SKM-1 treated with dmso at 0.1 percent for 144 hours (cell line): ENCODE data around the gene IL27RA.
A peak's percentile ranks its signal among the peaks of the same experiment; 100 is the strongest.
"Not testable (repeated sequence)": the region's sequence is repeated elsewhere in the genome, so short reads cannot be mapped to it uniquely, and the experiment has no call there.

Experiments
- DNase-seq: peaks from one replicate; lab custom pipeline; 2025; ENCODE audit not compliant: unreplicated experiment; lab: John Stamatoyannopoulos, UW

IL27RA gene

DNA sequence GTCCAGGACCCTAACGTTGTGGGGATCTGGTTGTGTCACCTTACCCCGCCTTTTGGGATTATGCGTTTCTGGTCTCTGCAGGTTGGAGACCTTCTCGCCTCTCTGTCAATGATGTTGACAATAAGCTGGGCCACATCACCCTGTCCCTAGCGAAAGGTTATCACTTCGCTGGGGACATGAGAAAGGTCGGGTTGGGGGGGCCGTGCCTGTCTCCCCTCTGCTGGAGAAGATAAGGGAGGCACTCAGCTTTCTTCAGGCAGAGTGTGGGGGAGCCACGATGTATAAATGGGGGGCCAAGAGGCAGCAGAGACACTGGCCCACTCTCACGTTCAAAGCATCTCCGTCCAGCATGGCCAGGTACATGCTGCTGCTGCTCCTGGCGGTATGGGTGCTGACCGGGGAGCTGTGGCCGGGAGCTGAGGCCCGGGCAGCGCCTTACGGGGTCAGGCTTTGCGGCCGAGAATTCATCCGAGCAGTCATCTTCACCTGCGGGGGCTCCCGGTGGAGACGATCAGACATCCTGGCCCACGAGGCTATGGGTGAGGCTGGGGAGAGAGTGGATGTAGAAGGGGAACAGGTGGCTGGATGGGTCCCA is 3.6 kb upstream of the IL27RA start, which contains the start of gene RLN3:
Gene RLN3 (plus strand): TSS at position 293 of the 595 bp plus-strand sequence. CDS start 57 bp downstream, at position 350.
- no peak for DNase-seq

DNA sequence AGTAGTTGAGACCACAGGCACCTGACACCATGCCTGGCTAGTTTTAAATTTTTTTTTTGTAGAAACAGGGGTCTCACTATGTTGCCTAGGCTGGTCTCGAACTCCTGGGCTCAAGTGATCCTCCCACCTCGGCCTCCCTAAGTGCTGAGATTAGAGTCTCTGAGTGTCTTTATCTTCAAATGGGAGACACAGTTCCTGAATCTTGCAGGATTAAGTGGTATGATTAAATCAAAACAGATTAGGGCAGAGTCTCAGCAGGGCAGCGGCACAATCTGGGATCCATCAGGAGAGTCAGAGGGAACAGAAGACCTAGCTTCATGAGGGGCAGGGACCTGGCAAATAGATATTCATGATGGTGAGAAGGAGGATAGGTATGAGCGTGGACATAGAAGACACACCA is 2.7 kb upstream of the IL27RA start:
- DNase-seq = no peak

DNA sequence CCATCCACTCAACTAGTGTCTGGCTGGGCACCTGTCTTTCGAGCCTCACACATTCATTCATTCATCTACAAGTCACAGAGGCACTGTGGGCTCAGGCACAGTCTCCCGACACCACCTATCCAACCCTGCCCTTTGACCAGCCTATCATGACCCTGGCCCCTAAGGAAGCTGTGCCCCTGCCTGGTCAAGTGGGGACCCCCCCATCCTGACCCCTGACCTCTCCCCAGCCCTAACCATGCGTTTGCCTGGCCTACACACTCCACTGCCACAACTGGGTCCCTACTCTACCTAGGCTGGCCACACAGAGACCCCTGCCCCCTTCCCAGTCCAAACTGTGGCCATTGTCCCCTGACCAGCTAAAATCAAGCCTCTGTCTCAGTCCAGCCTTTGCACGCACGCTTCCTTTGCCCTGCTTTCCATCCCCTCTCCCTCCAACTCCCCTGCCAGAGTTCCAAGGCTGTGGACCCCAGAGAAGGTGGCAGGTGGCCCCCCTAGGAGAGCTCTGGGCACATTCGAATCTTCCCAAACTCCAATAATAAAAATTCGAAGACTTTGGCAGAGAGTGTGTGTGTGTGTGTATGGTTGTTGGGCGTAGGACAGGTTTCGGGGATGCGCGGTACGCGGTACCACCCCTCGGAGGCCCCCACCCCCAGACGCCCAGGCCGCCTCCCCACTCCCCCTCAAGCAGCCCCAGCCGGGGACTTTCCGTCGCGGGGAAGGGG is 404 bp upstream of the IL27RA start:
- DNase-seq = no peak

- no peak for DNase-seq
Measured at GRCh38 chr19:14033946-14034345, 2.4 kb downstream of the IL27RA start.

DNA sequence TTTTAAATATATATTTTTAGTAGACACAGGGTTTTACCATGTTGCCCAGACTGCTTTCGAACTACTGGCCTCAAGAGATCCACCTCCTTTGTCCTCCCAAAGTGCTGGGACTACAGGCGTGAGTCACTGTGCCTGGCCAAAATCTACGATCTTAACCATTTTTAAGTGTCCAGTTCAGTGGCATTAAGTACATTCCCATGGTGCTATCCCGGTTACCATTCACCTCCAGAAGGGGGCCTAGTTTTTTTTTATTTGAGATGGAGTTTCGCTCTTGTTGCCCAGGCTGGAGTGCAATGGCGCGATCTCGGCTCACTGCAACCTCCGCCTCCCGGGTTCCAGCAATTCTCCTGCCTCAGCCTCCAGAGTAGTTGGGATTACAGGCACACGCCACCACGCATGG is 3.6 kb downstream of the IL27RA start:
- not testable (repeated sequence) for DNase-seq

GRCh38 chr19:14035706-14036105 is 4.1 kb downstream of the IL27RA start:
- DNase-seq = no peak

DNA sequence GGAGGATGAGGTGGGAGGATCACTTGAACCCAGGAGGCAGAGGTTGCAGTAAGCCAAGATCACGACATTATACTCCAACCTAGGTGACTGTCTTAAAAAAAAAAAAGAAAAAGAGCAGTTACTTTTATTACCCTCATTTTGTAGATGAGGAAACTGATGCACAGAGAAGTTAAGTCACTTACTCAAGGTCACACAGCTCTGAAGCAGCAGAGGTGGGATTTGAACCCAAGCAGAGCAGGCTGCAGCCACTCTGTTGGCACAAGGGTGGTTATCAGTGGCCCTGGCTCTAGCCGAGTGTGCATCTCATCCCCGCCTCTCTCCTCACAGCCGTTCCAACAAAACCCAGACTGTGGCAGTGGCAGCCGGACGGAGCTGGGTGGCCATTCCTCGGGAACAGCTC is 7.6 kb downstream of the IL27RA start:
- DNase-seq = no peak

DNA sequence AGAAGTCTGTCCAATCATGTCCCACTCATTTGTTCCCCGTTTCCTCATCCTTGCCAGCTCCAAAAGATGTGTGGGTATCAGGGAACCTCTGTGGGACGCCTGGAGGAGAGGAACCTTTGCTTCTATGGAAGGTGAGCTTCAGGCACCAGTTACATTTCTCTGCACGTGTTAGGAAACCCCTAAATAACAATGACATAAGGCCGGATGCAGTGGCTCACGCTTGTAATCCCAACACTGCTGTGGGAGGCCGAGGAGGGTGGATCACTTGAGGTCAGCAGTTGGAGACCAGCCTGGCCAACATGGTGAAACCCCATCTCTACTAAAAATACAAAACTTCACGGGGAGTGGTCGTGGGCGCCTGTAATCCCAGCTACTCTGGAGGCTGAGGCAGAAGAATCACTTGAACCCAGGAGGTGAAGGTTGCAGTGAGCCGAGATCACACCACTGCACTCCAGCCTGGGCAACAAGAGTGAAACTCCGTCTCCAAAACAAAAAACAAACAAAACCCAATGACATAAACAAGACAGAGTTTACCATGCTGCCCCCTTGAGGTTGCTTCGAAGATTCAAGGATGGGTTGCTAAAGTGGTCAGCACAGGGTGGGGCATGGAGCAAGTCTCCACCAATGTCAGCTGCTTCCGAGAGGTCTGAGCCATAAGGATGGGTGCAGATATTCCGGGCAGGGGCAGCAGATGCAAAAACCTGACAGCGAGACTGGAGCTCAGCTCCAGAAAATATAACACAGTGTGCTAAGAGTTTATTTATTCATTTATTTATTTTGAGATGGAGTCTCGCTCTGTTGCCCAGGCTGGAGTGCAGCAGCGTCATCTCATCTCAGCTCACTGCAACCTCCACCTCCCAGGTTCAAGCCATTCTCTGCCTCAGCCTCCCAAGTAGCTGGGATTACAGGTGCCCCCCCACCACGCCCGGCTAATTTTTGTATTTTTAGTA is 11.4 kb downstream of the IL27RA start:
- DNase-seq = not testable (repeated sequence)

GRCh38 chr19:14047866-14048265 is 16.3 kb downstream of the IL27RA start:
- DNase-seq = not testable (repeated sequence)

DNA sequence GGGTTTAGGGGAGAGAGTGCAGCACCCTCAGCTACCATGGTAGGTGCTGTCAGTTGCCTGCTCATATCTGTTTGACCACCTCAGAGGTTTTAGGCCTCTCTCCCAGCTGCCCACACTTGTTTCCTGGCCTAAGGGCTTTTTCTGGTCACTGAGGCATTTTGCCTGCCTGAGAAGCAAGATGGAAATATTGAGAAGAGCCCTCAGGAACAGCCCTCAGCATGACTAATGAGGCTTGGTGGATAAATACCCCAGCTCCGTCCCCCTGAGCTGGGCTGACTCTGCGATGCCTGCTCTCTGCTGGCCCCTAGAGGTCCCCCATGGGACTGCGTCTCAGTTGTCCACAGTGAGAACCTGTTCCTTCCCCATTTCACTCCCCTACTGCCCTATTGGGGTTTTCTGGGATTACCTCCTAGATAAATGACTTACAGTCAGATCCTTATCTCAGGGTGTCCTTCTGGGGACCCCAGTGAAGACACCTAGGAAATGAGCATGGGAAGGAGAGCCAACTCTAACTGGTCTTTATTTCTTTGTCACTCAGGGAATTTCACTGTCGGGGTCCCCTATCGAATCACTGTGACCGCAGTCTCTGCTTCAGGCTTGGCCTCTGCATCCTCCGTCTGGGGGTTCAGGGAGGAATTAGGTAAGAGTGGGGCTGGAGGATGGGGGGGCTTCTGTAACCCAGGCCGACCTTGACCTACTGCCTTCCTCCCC is 17.0 kb downstream of the IL27RA start:
- DNase-seq = peak; percentile 56

DNA sequence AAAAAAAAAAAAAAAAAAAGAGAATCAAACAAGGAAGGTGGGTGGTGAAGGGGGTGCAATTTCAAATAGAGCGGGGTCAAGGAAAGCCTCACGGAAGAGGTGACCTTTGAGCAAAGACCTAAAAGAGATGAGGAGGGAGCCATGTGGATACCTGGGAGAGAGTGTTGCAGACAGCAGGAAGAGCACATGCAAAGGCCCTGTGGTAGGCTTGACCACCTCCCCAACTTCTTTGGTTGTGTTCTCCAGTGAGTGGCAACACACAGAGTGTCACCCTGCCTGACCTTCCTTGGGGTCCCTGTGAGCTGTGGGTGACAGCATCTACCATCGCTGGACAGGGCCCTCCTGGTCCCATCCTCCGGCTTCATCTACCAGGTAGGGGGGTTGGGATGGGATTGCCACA is 18.9 kb downstream of the IL27RA start:
- DNase-seq = no peak

DNA sequence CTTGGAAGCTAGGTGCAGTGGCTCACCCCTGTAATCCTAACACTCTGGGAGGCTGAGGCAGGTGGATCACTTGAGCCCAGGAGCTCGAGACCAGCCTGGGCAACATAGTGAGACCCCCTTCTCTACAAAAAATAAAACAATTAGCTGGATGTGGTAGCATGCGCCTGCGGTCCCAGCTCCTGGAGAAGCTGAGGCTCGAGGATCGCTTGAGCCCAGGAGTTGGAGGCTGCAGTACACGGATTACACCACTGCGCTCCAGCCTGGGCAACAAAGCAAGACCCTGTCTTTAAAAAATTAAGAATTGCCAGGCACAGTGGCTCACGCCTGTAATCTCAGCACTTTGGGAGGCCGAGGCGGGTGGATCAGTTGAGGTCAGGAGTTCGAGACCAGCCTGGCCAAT is 19.4 kb downstream of the IL27RA start:
- not testable (repeated sequence) for DNase-seq

- no peak for DNase-seq
Measured at GRCh38 chr19:14051980-14052379, 20.4 kb downstream of the IL27RA start.

GRCh38 chr19:14052470-14052869 is 20.9 kb downstream of the IL27RA start:
- no peak for DNase-seq

- no peak for DNase-seq
Measured at GRCh38 chr19:14053032-14053431, 21.5 kb downstream of the IL27RA start.

- no peak for DNase-seq
Measured at GRCh38 chr19:14053500-14053899, 21.9 kb downstream of the IL27RA start.

DNA sequence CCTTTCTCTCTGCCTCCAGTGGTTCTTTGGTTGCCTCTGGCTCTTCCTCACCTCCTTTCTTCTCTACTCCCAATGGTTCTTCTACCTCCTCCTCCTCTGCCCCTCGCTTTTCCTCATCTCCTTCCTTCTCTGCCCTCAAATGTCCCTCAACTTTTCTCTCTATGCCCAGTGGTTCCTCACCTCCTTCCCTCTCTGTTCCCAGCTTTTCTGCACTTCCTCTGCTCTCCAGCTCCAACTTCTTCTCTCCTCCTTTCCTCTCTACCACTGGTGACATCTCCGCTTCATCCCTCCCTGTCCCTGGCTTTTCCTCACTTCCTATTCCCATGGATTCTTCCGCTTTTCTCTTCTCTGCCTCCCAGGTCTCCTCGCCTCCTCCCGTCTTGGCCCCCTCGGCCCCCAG is 22.5 kb downstream of the IL27RA start:
- no peak for DNase-seq

DNA sequence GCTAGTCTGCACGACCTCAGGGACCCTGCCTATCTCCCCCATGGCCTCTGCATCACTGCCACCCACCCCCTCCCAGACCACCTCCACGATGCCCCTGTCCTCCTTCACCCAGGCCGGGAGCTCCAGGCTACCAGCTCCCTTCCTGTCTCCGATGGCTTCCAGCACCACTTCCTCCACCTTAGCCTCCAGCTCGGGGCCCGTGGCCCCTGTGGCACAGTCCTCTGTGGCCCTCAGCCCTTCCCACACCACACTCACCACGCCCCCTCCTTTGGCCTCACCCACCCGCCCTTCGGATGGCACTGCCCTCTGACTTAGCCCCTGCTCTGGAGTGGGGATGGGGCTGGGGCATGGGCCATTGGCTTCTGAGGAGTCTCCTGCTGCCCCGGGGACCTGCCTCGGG is 23.2 kb downstream of the IL27RA start:
- DNase-seq = no peak

DNA sequence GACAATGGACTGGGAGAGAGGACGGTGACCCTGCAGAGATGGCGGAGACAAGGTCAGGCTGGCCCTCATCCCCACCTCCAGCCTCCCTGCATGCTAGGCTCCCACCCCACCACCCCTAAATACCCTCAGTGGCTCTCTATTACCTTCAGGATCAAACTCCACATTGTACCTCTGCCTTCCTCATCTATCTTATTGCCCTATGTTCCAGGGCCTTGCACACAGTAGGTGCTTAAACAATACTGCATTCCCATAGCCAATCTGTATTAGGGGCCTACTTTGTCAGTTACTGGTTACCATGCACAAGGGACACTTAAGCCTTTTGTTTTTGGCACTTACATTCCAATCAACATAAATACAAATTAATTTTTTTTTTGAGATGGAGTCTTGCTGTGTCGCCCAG is 23.8 kb downstream of the IL27RA start:
- no peak for DNase-seq

DNA sequence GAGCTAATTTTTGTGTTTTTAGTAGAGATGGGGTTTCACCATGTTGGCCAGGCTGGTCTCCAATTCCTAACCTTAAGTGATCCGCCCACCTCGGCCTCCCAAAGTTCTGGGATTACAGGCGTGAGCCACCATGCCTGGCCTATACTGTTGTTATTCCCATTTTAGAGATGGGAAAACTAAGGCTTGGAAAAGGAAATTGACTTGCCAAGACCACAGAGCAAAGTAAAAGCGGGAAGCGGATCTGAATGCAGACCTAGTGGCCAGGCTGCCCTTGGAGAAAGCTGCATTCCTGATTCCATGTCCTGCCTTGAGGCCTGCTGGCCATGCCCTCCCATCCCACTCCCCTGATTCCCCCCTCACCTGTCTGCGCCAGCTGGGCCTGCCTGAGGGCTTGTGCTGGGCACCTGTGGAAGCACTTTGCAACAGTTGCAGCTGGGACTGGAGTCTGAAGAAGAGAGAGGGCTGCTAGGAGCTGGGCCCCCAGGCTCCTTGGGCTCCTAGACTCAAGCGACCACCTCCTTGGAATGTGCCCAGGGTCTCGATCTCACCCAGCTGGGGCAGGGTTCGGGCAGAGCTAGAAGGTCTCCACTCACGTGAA is 24.6 kb downstream of the IL27RA start:
- no peak for DNase-seq
